ENCODE results near the gene CHL1. TPM values are rescaled to one million over a fixed set of nuclear protein-coding genes. Genes with fewer than 3 reads are reported as not detected.

The CHL1 gene
- total and polyA plus RNA-seq, 2 donors (not counting 1 experiment from before 2014, with no cell fraction given): 6.2 to 18.0 TPM

DNA sequence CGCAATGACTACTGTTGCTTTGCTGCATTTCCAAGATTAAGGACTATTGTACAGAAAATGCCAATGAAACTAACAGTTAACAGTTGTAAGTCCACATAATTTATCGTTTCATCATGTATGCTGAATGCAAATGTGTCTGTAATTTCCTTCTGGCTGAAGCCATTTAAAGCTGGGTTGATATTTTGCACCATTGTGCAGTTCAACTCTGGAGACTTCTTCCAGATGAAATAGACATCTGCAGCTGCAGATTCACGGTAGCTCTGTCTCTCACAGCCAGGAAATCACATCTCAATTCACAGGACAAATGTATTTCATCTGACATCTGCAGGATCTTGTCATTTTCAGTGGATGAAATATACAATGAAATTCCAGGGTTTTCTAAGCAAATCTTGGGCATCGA lies 145.4 kb downstream of the CHL1 start:
- no peaks in the 10 kb centered on the region for H3K36me3 ChIP-seq (replicated peaks in 1 of 2; ENCODE audit: control extremely low read depth in 1 of 2, control insufficient read depth in 1 of 2, extremely low read depth in 1 of 2, insufficient read depth in 2 of 2, low read length in 1 of 2)
- no peaks in the 10 kb centered on the region for H3K79me2 ChIP-seq (ENCODE audit: control insufficient read depth, insufficient read depth, low read length)
- no peaks in the 10 kb centered on the region for H4K20me1 ChIP-seq (ENCODE audit: control insufficient read depth, insufficient read depth, low read length, poor library complexity, severe bottlenecking)
- H3K9me3 ChIP-seq (ENCODE audit: control extremely low read depth in 1 of 3, control insufficient read depth in 2 of 3, insufficient read depth in 1 of 3, low read length in 2 of 3): no peaks in the 10 kb centered on the region
- ChIA-PET CTCF (interaction anchor here (1.0 to 1.2 kb wide), 2 partner anchors 9 to 12 kb away, joined by 4 to 5 read pairs; no protein-coding TSS in a partner anchor), POLR2A (no interaction called here)
- H3K4me1 ChIP-seq (ENCODE audit: control insufficient read depth in 2 of 2, insufficient read depth in 2 of 2, low read length in 2 of 2): no peaks in the 10 kb centered on the region
- Mint-ChIP-seq H3K27me3 (no peaks in the 10 kb centered on the region), H3K9me3 (ENCODE audit: insufficient read depth) (no peaks in the 10 kb centered on the region), H3K4me3 (no peak overlapping the region), H3K27ac (no peak overlapping the region), H3K4me1 (no peaks in the 10 kb centered on the region)
- no peak overlapping the region for H3K9ac ChIP-seq (ENCODE audit: low read length)
- no peak for DNase-seq
- H2AFZ ChIP-seq (ENCODE audit: insufficient read depth, low read depth, low read length, poor library complexity, severe bottlenecking): no peak overlapping the region
- no peak for ATAC-seq (ENCODE audit: low read depth)
- H3K4me3 ChIP-seq (ENCODE audit: control extremely low read depth in 1 of 5, extremely low read depth in 1 of 5, insufficient read depth in 1 of 5, low read depth in 2 of 5, low read length in 4 of 5): no peak overlapping the region
- H3K27me3 ChIP-seq (replicated peaks in 1 of 4; ENCODE audit: control extremely low read depth in 1 of 4, control insufficient read depth in 3 of 4, insufficient read depth in 4 of 4, low read length in 3 of 4): no peaks in the 10 kb centered on the region
- WGBS (ENCODE audit: insufficient coverage): 93% methylated on average over 2 of the region's 4 CpGs
- no peak for TF ChIP-seq EZH2 (IDR thresholded peaks at IDR 0.05; ENCODE audit: borderline replicate concordance, insufficient read depth, low read depth, low read length, poor library complexity, severe bottlenecking)
- TF ChIP-seq, protein P1, sequence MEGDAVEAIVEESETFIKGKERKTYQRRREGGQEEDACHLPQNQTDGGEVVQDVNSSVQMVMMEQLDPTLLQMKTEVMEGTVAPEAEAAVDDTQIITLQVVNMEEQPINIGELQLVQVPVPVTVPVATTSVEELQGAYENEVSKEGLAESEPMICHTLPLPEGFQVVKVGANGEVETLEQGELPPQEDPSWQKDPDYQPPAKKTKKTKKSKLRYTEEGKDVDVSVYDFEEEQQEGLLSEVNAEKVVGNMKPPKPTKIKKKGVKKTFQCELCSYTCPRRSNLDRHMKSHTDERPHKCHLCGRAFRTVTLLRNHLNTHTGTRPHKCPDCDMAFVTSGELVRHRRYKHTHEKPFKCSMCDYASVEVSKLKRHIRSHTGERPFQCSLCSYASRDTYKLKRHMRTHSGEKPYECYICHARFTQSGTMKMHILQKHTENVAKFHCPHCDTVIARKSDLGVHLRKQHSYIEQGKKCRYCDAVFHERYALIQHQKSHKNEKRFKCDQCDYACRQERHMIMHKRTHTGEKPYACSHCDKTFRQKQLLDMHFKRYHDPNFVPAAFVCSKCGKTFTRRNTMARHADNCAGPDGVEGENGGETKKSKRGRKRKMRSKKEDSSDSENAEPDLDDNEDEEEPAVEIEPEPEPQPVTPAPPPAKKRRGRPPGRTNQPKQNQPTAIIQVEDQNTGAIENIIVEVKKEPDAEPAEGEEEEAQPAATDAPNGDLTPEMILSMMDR (IDR thresholded peaks at IDR 0.05): no peak
- no peak overlapping the region for H3K4me2 ChIP-seq (replicated peaks; ENCODE audit: low read depth, low read length, poor library complexity, severe bottlenecking)
- no peak overlapping the region for H3K27ac ChIP-seq (ENCODE audit: low read length in 2 of 2)
- intact Hi-C loops (cut with micrococcal nuclease): no loop called here

DNA sequence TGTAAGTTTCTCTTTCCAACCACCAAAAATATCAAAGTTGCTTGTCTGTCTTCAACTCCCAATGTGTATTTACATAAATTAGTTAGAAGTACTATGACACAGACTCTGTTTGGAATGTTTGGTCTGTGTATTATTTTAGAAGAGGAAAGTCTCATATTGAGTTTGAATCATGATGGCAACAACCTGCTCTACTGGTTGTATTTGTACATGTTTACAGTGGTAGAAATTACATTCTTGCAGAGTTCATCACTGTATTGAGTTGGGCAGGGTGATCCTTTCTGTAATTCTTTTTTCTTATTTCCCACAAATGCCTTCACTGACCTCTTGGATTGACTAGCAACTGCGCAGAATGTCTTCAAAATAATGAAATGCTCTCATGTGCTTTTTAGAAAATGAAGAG lies 149.6 kb downstream of the CHL1 start:
- H3K4me3 Mint-ChIP-seq: no peak overlapping the region
- DNase-seq (no peak), ATAC-seq (ENCODE audit: low read depth) (no peak)
- no peaks in the 10 kb centered on the region for H3K27me3 Mint-ChIP-seq
- Histone ChIP-seq H4K20me1 (ENCODE audit: control insufficient read depth, insufficient read depth, low read length, poor library complexity, severe bottlenecking) (no peaks in the 10 kb centered on the region), H3K27ac (ENCODE audit: low read length in 2 of 2) (no peak overlapping the region), H3K9ac (ENCODE audit: low read length) (no peak overlapping the region), H3K4me2 (replicated peaks; ENCODE audit: low read depth, low read length, poor library complexity, severe bottlenecking) (no peak overlapping the region), H3K4me1 (ENCODE audit: control insufficient read depth in 2 of 2, insufficient read depth in 2 of 2, low read length in 2 of 2) (no peaks in the 10 kb centered on the region), H3K27me3 (replicated peaks in 1 of 4; ENCODE audit: control extremely low read depth in 1 of 4, control insufficient read depth in 3 of 4, insufficient read depth in 4 of 4, low read length in 3 of 4) (no peaks in the 10 kb centered on the region), H3K79me2 (ENCODE audit: control insufficient read depth, insufficient read depth, low read length) (no peaks in the 10 kb centered on the region), H3K36me3 (replicated peaks in 1 of 2; ENCODE audit: control extremely low read depth in 1 of 2, control insufficient read depth in 1 of 2, extremely low read depth in 1 of 2, insufficient read depth in 2 of 2, low read length in 1 of 2) (no peaks in the 10 kb centered on the region), H3K4me3 (ENCODE audit: control extremely low read depth in 1 of 5, extremely low read depth in 1 of 5, insufficient read depth in 1 of 5, low read depth in 2 of 5, low read length in 4 of 5) (no peak overlapping the region), H2AFZ (ENCODE audit: insufficient read depth, low read depth, low read length, poor library complexity, severe bottlenecking) (no peak overlapping the region), H3K9me3 (ENCODE audit: control extremely low read depth in 1 of 3, control insufficient read depth in 2 of 3, insufficient read depth in 1 of 3, low read length in 2 of 3) (no peaks in the 10 kb centered on the region)
- WGBS (ENCODE audit: insufficient coverage): no CpG with 5 or more reads among the region's 1 CpG
- no peak for TF ChIP-seq EZH2 (IDR thresholded peaks at IDR 0.05; ENCODE audit: borderline replicate concordance, insufficient read depth, low read depth, low read length, poor library complexity, severe bottlenecking)
- TF ChIP-seq, protein P1 (IDR thresholded peaks at IDR 0.05): no peak
- H3K4me1 Mint-ChIP-seq: no peaks in the 10 kb centered on the region
- intact Hi-C loops (cut with micrococcal nuclease): no loop called here
- H3K9me3 Mint-ChIP-seq (ENCODE audit: insufficient read depth): no peaks in the 10 kb centered on the region
- ChIA-PET CTCF (interaction anchor here (1.0 to 1.9 kb wide), 3 partner anchors 8 to 303 kb away, joined by 3 to 7 read pairs (median 3); no protein-coding TSS in a partner anchor), POLR2A (no interaction called here)
- no peak overlapping the region for H3K27ac Mint-ChIP-seq
